Transverse colon (tissue), 4 donors: Measurements from ENCODE around the gene JPH3. TPM values are rescaled to one million over a fixed set of nuclear protein-coding genes. Genes with fewer than 3 reads are reported as not detected.

ENCODE experiments used
- DNase-seq: peaks from one replicate; pipeline ENCODE4 v3.0.0-alpha.2; 2019
- H3K27ac ChIP-seq, 4 donors: fragments of 200-600 bp; sonication (generic); 2 replicates each; pipeline ENCODE4 v1.5.1; 2016 to 2018; ENCODE audit warnings: inconsistent platforms in 4 of 4
- H3K27me3 ChIP-seq: fragments of 200-600 bp; sonication (generic); 2 replicates; pipeline ENCODE4 v1.5.1; 2017; ENCODE audit warnings: inconsistent platforms
- H3K36me3 ChIP-seq, 4 donors: fragments of 200-600 bp; sonication (generic); 2 replicates each; pipeline ENCODE4 v1.5.1; 2017 to 2019; ENCODE audit warnings: inconsistent platforms in 4 of 4
- H3K4me1 ChIP-seq, 4 donors: fragments of 200-600 bp; sonication (generic); 2 replicates each; pipeline ENCODE4 v1.5.1; 2017 to 2020; ENCODE audit warnings: inconsistent platforms in 4 of 4
- H3K4me3 ChIP-seq, 4 donors: fragments of 200-600 bp; sonication (generic); 1 replicate in 1 of 4; 2 replicates in 3 of 4; pipeline versions ENCODE4 v1.5.1 to v1.6.1; 2017 to 2019; ENCODE audit warnings: inconsistent platforms in 4 of 4
- H3K9me3 ChIP-seq, 2 donors: fragments of 200-600 bp; sonication (generic); 2 replicates each; pipeline ENCODE4 v1.5.1; 2017 to 2019; ENCODE audit warnings: inconsistent platforms in 2 of 2
- CTCF ChIP-seq, 5 experiments: fragments of 200-600 bp in 3 of 5; fragments of 450-650 bp in 2 of 5; sonication (generic) in 3 of 5; IDR thresholded peaks; 1 replicate in 2 of 5; 2 replicates in 3 of 5; pipeline ENCODE4 v1.5.1; 2016 to 2017; ENCODE audit warnings: antibody characterized with exemption in 5 of 5, inconsistent platforms in 3 of 5, mild to moderate bottlenecking in 2 of 5, moderate library complexity in 1 of 5
- EP300 ChIP-seq: sonication (generic); formaldehyde crosslinking; IDR thresholded peaks from one replicate; pipeline ENCODE4 v1.6.1; 2017; ENCODE audit warnings: antibody characterized with exemption, low read depth
- POLR2A ChIP-seq: fragments of 450-650 bp; IDR thresholded peaks from one replicate; pipeline ENCODE4 v1.6.1; 2016; ENCODE audit warnings: antibody characterized with exemption, mild to moderate bottlenecking, moderate library complexity
- POLR2AphosphoS5 ChIP-seq, 3 donors: sonication (generic); formaldehyde crosslinking; IDR thresholded peaks; one replicate each; pipeline ENCODE4 v1.6.1; 2016; ENCODE audit warnings: antibody characterized with exemption in 3 of 3
- WGBS, 2 donors: methylation state at CpG; one replicate each; pipeline ENCODE4 v1.1.5; 2018; ENCODE audit warnings: low coverage in 1 of 2; 5-methylcytosine and 5-hydroxymethylcytosine counted together
- in situ Hi-C, 4 donors: fragments of 200-750 bp; cut with MboI; loops; one replicate each; pipeline versions ENCODE4 v1.15.0 to v1.15.1; 2017; ENCODE audit warnings: low sequenced_read_pairs in 3 of 4, low pct_ligation_motif_present in 1 of 4, low pct_unique_long_range_greater_than_20kb in 1 of 4
- intact Hi-C: fragments of 100-400 bp; cut with DNase I; formaldehyde crosslinking; loops from one replicate; pipeline ENCODE4 v1.15.1; 2023; ENCODE audit warnings: low total_unique reads
- total RNA-seq, 4 donors: library from RNA; depleted of rRNA; stranded (reverse); fragments of >200 nt; gene quantifications; one replicate each; pipeline ENCODE4 v1.1.0, GENCODE V29; 2016

The JPH3 gene
- total RNA-seq, 4 donors from 2014 or later = 0.32 to 5.2 (median 0.41) TPM; not detected in 1

- in situ Hi-C loops = no loop called here
Observed at GRCh38 chr16:87691686-87692079, 89.4 kb downstream of the JPH3 start.

GRCh38 chr16:87692176-87692575 is 89.9 kb downstream of the JPH3 start:
- 75% methylated on average over 7 of the region's 7 CpGs; no CpG with 5 or more reads in 1 of the 2 donors for WGBS, 2 donors
- no peaks in the 10 kb centered on the region for H3K36me3 ChIP-seq
- no peaks in the 10 kb centered on the region for H3K4me1 ChIP-seq
- in situ Hi-C loops (no loop called here), intact Hi-C loops (no loop called here)
- H3K27ac ChIP-seq = no peak overlapping the region
- H3K9me3 ChIP-seq = no peaks in the 10 kb centered on the region
- TF ChIP-seq POLR2AphosphoS5 (IDR thresholded peaks at IDR 0.05) (no peak), EP300 (no peak), POLR2A (no peak), CTCF (IDR thresholded peaks at IDR 0.05) (no peak)
- H3K27me3 ChIP-seq = peaks cover 10% of the 10 kb centered on the region
- no peak overlapping the region for H3K4me3 ChIP-seq
- DNase-seq = no peak

More at GRCh38 chr16:87691686-87692079, 89.4 kb downstream of the JPH3 start:
- 20 to 71% methylated on average over 2 to 14 of the region's 14 CpGs for WGBS, 2 donors
- Histone ChIP-seq H3K36me3 (no peaks in the 10 kb centered on the region), H3K4me1 (no peaks in the 10 kb centered on the region), H3K27me3 (peaks cover 11% of the 10 kb centered on the region), H3K27ac (no peak overlapping the region), H3K9me3 (no peaks in the 10 kb centered on the region), H3K4me3 (no peak overlapping the region)
- no peak for TF ChIP-seq POLR2AphosphoS5 (IDR thresholded peaks at IDR 0.05)
- DNase-seq = no peak
- intact Hi-C loops = no loop called here

- DNase-seq = no peak
- H3K27ac ChIP-seq = no peak overlapping the region
- 55% methylated on average over 10 of the region's 12 CpGs; no CpG with 5 or more reads in 1 of the 2 donors for WGBS, 2 donors
- H3K9me3 ChIP-seq = no peaks in the 10 kb centered on the region
- H3K4me3 ChIP-seq = no peak overlapping the region
- TF ChIP-seq EP300 = no peak
- no peak for TF ChIP-seq CTCF (IDR thresholded peaks at IDR 0.05)
- TF ChIP-seq POLR2AphosphoS5 (IDR thresholded peaks at IDR 0.05) = no peak
- no peak for TF ChIP-seq POLR2A
- intact Hi-C loops (no loop called here), in situ Hi-C loops (no loop called here)
- H3K4me1 ChIP-seq = no peaks in the 10 kb centered on the region
- H3K27me3 ChIP-seq = peaks cover 4% of the 10 kb centered on the region
- no peaks in the 10 kb centered on the region for H3K36me3 ChIP-seq
Observed at GRCh38 chr16:87692756-87693155, 90.4 kb downstream of the JPH3 start.

- WGBS, 2 donors = 93 to 95% methylated on average over 5 to 16 of the region's 16 CpGs
- Histone ChIP-seq H3K4me3 (no peak overlapping the region), H3K27me3 (no peaks in the 10 kb centered on the region), H3K27ac (no peak overlapping the region), H3K9me3 (no peaks in the 10 kb centered on the region), H3K4me1 (no peaks in the 10 kb centered on the region), H3K36me3 (peaks cover 0 to under 1% (median 0%) of the 10 kb centered on the region in 4 donors)
- intact Hi-C loops (no loop called here), in situ Hi-C loops (no loop called here)
- DNase-seq = no peak
- no peak for TF ChIP-seq POLR2AphosphoS5 (IDR thresholded peaks at IDR 0.05)
- TF ChIP-seq EP300 = no peak
- no peak for TF ChIP-seq CTCF (IDR thresholded peaks at IDR 0.05)
- TF ChIP-seq POLR2A = no peak
Observed at GRCh38 chr16:87693827-87694226, 91.5 kb downstream of the JPH3 start.

GRCh38 chr16:87694441-87695125 is 92.3 kb downstream of the JPH3 start:
- DNase-seq = no peak
- TF ChIP-seq POLR2AphosphoS5 (IDR thresholded peaks at IDR 0.05) (no peak), CTCF (IDR thresholded peaks at IDR 0.05) (no peak), EP300 (no peak), POLR2A (no peak)
- in situ Hi-C loops (no loop called here), intact Hi-C loops (no loop called here)
- no peak overlapping the region for H3K4me3 ChIP-seq
- WGBS, 2 donors = 91 to 95% methylated on average over 4 to 19 of the region's 20 CpGs
- no peak overlapping the region for H3K27ac ChIP-seq
- no peaks in the 10 kb centered on the region for H3K27me3 ChIP-seq
- no peaks in the 10 kb centered on the region for H3K4me1 ChIP-seq
- peaks cover 0 to 3% (median 0%) of the 10 kb centered on the region in 4 donors for H3K36me3 ChIP-seq
- H3K9me3 ChIP-seq = no peaks in the 10 kb centered on the region
